COR-L47 (cell line): Measurements from ENCODE around the gene PRKCA.

ENCODE experiments used
- DNase-seq: peaks from one replicate; lab custom pipeline; 2025; lab: John Stamatoyannopoulos, UW

The PRKCA gene

GRCh38 chr17:66810951-66811682 lies 508.7 kb downstream of the PRKCA start:
- DNase-seq, result no peak

GRCh38 chr17:66811683-66812054 lies 509.3 kb downstream of the PRKCA start:
- DNase-seq, result no peak

DNA sequence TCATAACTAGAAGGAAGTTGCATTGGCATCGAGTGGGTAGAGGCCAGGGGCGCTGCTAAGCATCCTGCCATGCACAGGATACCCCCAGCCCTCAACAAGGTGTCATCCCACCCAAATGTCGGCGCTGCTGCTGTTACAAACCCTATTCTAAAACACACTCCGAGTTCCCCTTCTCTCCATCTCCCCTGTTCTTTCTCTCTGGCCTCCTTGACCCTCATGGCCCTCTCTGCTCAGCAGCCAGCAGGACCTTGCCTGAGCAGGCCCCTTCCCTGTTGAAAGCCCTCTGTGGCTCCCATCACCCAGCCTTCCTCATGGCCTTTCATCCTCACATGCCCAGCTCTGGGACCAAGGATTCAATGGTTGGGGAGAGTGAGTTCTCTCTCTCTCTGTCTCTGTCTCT lies 510.2 kb downstream of the PRKCA start:
- no peak for DNase-seq

GRCh38 chr17:66813296-66813695 lies 510.9 kb downstream of the PRKCA start:
- DNase-seq, result no peak

DNA sequence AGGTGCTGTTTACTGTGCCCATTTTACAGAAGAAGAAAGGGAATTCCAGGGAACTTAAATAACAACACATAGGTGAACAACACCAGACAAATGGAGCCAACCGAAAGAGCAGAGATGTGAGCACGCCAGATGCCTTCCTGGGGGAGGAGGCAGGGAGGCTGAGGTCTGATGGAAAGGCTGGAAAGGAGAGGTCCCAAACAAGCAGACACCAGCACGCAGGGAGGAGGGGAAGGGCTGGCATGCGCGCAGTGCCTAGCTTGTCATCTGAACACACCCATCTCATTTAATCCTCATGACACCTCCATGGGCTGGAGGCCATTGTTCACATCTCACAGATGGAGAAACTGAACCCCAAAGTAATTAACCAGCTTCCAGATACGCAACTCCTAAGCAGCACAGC lies 511.6 kb downstream of the PRKCA start:
- DNase-seq, result no peak

GRCh38 chr17:66814570-66814969 lies 512.2 kb downstream of the PRKCA start:
- DNase-seq, result no peak

- no peak for DNase-seq
These were observed 515.3 kb downstream of the PRKCA start for GRCh38 chr17:66817750-66818149.

GRCh38 chr17:66819466-66819865 lies 517.1 kb downstream of the PRKCA start:
- no peak for DNase-seq

DNA sequence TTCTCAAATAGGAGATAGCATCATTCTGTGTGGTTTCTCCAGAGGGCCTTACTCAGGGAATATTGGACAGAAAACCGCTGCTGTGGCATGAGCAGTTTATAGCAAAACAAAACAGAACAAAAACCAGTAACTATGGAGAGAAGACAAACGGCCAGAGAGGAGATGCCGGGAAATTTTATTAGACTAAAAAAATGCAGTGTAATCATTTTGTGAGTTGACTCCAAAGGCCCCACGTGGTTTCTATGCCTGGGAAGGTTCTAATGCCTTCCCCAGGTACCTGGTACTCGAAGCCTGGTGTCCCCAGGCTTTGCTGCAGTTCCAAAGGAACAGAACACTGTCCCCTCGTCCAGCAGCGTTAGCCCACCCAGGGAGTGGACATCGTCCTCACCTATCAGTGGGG lies 519.6 kb downstream of the PRKCA start:
- DNase-seq, result no peak

DNA sequence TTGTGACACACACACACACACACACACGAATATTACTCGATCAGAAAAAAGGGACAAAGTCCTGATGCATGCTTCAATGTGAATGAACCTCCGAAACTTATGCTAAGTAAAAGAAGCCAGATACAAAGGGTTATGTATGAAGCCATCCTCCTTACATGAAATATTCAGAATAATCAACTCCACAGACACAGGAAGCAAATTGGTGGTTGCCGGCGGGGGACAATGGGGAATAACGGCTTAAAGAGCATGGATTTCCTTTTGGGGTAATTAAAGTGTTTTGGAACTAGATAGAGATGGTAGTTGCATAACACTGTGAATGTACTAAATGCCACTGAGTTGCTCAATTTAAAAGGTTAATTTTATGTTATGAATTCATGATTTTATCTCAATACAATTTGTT lies 524.4 kb downstream of the PRKCA start:
- DNase-seq, result no peak

GRCh38 chr17:66829386-66829864 lies 527.0 kb downstream of the PRKCA start:
- no peak for DNase-seq

DNA sequence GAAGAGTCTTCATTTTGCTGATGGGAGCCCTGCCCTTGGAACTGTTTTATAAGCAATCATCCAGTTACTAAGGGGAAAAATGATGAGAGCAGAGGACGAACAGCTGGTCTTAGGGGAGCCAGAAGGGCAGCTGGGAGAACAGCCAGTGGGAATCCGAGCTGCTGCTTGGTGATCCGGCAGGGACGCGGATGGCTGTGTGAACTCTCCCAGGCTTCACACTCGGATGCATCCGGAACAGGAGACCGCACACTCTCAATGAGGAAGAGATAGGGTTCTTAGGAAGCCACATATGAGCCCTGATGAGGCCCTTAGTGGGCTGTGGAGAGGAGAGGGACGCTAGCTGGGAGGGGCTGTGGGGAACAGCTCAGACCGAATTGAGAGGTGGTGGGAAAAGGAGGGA lies 527.5 kb downstream of the PRKCA start:
- no peak for DNase-seq

DNA sequence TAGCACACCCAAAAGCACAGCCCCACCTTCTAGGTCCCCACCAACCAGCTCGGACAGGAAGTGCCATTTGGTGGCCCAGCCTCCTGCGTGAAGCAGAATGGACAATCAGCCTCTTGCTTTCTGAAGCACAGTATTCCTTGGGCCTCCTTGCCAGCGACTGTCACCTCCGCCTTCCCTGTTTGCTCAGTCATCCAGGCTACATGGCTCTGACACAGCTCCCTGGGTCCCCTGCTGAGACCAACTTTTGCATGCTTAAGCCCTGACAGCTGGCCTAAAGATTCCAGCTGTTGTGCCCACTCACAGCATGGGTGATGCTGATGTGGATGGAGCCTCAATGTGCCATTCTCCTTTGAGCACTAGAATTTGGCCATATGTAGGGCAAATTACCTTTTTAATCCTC lies 528.0 kb downstream of the PRKCA start:
- no peak for DNase-seq

DNA sequence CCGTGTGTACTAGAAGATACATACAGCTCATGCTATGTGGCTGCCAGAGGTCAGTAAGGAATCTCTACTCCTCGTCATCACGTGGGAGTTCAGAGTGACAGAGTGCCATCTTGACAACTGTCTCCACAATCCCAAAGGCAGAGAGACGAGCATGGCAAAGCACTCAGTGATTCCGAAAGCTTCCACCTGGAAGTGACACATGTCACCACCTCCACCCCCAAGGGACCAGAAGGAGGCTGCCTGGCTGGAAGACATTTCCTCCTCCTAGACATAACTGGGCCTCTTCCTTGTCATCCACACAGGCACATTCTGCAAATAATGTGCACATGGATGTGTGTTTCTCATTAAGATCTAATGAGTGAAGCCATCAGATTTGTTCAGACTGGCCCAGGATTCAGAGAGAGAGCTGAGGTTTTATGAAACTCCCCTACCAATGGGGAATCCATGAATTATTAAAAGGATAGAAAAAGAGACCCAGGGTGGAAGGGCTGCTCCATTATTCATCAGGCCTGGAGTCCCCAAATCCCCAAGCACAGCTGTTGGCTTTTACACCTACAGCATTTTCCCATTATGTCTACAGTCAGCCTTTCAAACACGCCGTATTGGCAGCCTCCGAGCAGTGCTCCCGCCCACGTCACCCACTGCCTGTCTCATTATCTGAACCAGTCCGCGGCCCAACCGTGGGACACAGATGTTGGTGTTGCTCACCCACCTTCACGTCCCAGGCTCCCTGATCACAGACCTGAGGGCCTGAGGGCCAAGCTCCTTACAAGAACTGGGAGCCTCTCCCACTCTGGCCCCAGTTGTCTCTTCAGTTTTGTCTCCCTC lies 529.2 kb downstream of the PRKCA start:
- no peak for DNase-seq

DNA sequence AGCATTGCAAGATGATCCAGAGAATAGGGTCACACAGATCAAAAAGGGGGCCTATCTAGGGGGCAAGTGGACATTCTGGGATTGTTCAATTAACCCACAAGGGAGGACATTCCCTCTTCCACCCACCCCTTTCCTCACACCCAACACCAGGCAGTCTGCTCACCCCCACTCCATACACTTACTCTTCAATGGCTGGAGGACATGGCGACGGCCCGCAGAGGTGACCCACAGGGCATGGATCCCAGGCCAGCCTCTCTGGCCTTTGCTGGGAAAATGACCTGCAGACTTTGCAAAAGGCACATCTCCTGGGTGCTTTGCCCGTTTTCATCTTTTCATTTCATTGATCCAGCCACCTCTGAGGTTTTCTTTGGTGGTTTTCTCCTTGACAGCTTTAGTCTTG lies 530.8 kb downstream of the PRKCA start:
- no peak for DNase-seq

DNA sequence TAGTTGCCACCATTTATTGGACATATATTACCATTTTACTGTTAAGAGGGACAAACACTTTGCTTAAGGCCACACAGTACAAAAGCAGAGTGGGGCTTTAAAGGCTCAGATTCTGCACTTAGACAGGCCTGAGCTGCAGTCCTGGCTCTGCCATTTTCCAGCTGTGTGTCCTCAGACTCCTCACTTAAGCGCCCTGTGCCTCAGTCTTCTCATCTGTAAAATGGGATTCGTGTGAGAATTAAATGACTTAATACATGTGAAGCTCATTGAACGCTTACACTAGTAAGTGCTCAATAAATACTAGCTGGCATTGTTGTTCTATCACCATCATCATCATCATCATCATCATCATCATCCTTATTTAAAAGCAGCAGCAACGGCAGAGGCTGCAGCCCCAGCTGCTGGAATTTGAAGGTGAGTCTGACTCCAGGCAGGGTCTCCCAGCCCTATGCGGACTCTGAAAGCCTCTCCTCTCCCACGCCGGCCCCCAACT lies 532.1 kb downstream of the PRKCA start:
- DNase-seq, result no peak

- DNase-seq, result no peak
These were observed 532.6 kb downstream of the PRKCA start, which contains the start of gene CACNG5 for GRCh38 chr17:66834919-66835454. TSS of gene CACNG5 (plus strand) at chr17:66835117. CDS start at chr17:66877333, 42,216 bp downstream.

GRCh38 chr17:66835476-66835875 lies 533.1 kb downstream of the PRKCA start:
- DNase-seq, result no peak

DNA sequence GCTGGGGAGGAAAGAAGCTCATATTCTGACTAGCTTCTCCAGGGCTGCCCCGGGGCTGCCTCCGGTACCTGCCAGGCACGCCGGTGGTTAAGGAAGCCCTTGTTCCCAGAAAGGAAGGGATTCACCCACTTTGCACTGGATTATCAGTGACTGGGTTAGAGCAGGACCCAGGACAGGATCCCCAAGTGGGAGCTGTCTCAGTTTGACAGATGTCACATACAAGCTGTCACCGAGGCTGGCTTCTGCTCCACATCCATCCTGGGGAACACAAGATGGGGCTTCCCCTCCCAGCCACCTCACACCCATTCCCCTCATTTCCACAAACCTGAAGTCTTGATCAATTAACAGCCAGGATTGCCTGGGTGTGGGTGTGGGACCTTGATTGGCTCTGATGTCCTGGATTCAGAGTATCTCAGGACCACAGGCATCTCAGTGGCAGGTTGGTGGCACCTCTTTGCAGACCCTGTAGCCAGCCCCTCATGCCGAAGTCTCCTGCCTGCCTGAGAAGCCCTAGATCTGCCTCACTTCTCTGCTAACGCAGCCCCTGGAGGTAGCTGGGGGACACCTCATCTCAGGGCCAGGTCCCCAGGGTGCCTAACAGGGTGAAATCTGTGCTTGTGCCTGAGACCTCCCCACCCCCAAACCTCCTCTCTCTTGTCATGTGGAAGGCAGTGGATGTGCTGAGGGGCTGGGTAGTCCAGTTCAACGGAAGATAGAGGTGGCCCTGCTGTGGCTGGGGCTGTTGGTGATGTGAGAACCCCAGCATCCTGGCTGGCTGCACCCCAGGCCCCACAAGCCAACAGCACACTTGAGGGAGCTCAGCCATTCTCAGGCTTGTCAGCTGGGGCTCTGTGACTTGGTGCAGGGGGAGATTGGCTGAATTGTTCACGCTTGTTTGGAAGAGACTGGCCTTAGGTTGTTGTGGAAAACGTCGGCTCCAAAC lies 533.9 kb downstream of the PRKCA start:
- DNase-seq, result no peak

- DNase-seq, result no peak
These were observed 534.8 kb downstream of the PRKCA start for GRCh38 chr17:66837226-66837625.

GRCh38 chr17:66837885-66838665 lies 535.7 kb downstream of the PRKCA start:
- no peak for DNase-seq
